ENCODE results near the gene TPCN2.

The TPCN2 gene

GRCh38 chr11:69010964-69011623 lies 37.6 kb upstream of the TPCN2 start:
- peak; percentile 32 for DNase-seq

- no peak for DNase-seq
These were observed 37.1 kb upstream of the TPCN2 start for GRCh38 chr11:69011624-69012091.

GRCh38 chr11:69012092-69013008 lies 36.4 kb upstream of the TPCN2 start:
- no peak for DNase-seq

GRCh38 chr11:69013009-69013951 lies 35.5 kb upstream of the TPCN2 start, which contains the start of gene MRGPRF:
Gene MRGPRF, minus strand, starts transcription at chr11:69013246. Its CDS starts 3,345 bp downstream, at chr11:69009901.
- DNase-seq: no peak

- DNase-seq: no peak
These were observed 34.5 kb upstream of the TPCN2 start for GRCh38 chr11:69014084-69014851.

- DNase-seq: no peak
These were observed 33.7 kb upstream of the TPCN2 start for GRCh38 chr11:69014898-69015549.

- DNase-seq: no peak
These were observed 30.8 kb upstream of the TPCN2 start for GRCh38 chr11:69017951-69018350.

- DNase-seq: no peak
These were observed 29.8 kb upstream of the TPCN2 start for GRCh38 chr11:69018924-69019323.

- no peak for DNase-seq
These were observed 26.5 kb upstream of the TPCN2 start for GRCh38 chr11:69022260-69022659.

- DNase-seq: no peak
These were observed 24.2 kb upstream of the TPCN2 start for GRCh38 chr11:69024509-69024908.

GRCh38 chr11:69027704-69028372 lies 20.9 kb upstream of the TPCN2 start:
- DNase-seq: no peak

- DNase-seq: no peak
These were observed 18.4 kb upstream of the TPCN2 start for GRCh38 chr11:69030301-69030700.

- DNase-seq: no peak
These were observed 15.9 kb upstream of the TPCN2 start for GRCh38 chr11:69032833-69033232.

GRCh38 chr11:69033431-69033830 lies 15.3 kb upstream of the TPCN2 start:
- DNase-seq: no peak

GRCh38 chr11:69034123-69034867 lies 14.4 kb upstream of the TPCN2 start:
- DNase-seq: no peak

- no peak for DNase-seq
These were observed 13.4 kb upstream of the TPCN2 start for GRCh38 chr11:69035150-69035945.

- DNase-seq: no peak
These were observed 12.8 kb upstream of the TPCN2 start for GRCh38 chr11:69035946-69036340.

- no peak for DNase-seq
These were observed 11.7 kb upstream of the TPCN2 start for GRCh38 chr11:69037074-69037473.

- DNase-seq: no peak
These were observed 11.2 kb upstream of the TPCN2 start for GRCh38 chr11:69037544-69037943.

All from stimulated activated CD4-positive, alpha-beta T cell treated with anti-CD3 and anti-CD28 coated beads, Interleukin-4, amount 100 ng/mL, for 24 hours (primary cell).